Neuronal stem cell (in vitro differentiated cells): Measurements from ENCODE around the gene KLHL25.

Experiments
- DNase-seq: peaks from one replicate; pipeline ENCODE4 v3.0.0-alpha.2; 2013; ENCODE audit warnings: low spot score
- H2AFZ ChIP-seq: one replicate; pipeline ENCODE4 v1.6.1; 2013; ENCODE audit warnings: mild to moderate bottlenecking, low read length, inconsistent platforms
- H2AK5ac ChIP-seq: 2 replicates; pipeline ENCODE4 v1.6.1; 2013; ENCODE audit warnings: low read depth, mild to moderate bottlenecking, inconsistent platforms, low read length, moderate library complexity, mixed read lengths
- H2BK120ac ChIP-seq: 2 replicates; pipeline ENCODE4 v1.6.1; 2013; ENCODE audit warnings: low read depth, mild to moderate bottlenecking, inconsistent platforms, low read length, moderate library complexity, mixed read lengths
- H2BK12ac ChIP-seq: one replicate; pipeline ENCODE4 v1.6.1; 2013; ENCODE audit warnings: low read length, inconsistent platforms
- H2BK15ac ChIP-seq: 2 replicates; pipeline ENCODE4 v1.6.1; 2013; ENCODE audit warnings: mild to moderate bottlenecking, low read length, inconsistent platforms, mixed read lengths
- H2BK5ac ChIP-seq: one replicate; pipeline ENCODE4 v1.6.1; 2013; ENCODE audit warnings: inconsistent platforms, mild to moderate bottlenecking, low read length, moderate library complexity
- H3K14ac ChIP-seq: one replicate; pipeline ENCODE4 v1.6.1; 2013; ENCODE audit warnings: low read length, inconsistent platforms
- H3K18ac ChIP-seq: 2 replicates; pipeline ENCODE4 v1.6.1; 2013; ENCODE audit warnings: low read length, inconsistent platforms
- H3K23ac ChIP-seq: 2 replicates; pipeline ENCODE4 v1.6.1; 2013; ENCODE audit warnings: low read depth, mild to moderate bottlenecking, mixed read lengths, low read length, inconsistent platforms; ENCODE audit not compliant: poor library complexity
- H3K27ac ChIP-seq: replicated peaks from 3 replicates; pipeline ENCODE4 v1.5.1; 2013; ENCODE audit warnings: low read length, inconsistent platforms
- H3K27me3 ChIP-seq, 3 experiments: 2 replicates each; pipeline ENCODE4 v1.6.1; 2013; ENCODE audit warnings: low read length in 3 of 3, mild to moderate bottlenecking in 2 of 3, inconsistent platforms in 1 of 3, low read depth in 1 of 3, mixed read lengths in 1 of 3, moderate library complexity in 1 of 3; ENCODE audit not compliant: control insufficient read depth in 3 of 3, insufficient read depth in 3 of 3
- H3K36me3 ChIP-seq, 2 donors: replicated peaks in 1 of 2; 2 replicates each; pipeline ENCODE4 v1.6.1; 2013; ENCODE audit warnings: low read length in 2 of 2; ENCODE audit not compliant: control insufficient read depth in 2 of 2, insufficient read depth in 2 of 2
- H3K4ac ChIP-seq: 2 replicates; pipeline ENCODE4 v1.6.1; 2013; ENCODE audit warnings: inconsistent platforms, mild to moderate bottlenecking, low read length, moderate library complexity
- H3K4me1 ChIP-seq, 2 donors: 1 replicate in 1 of 2; 2 replicates in 1 of 2; pipeline ENCODE4 v1.6.1; 2013; ENCODE audit warnings: low read length in 2 of 2, low read depth in 1 of 2; ENCODE audit not compliant: control insufficient read depth in 2 of 2, insufficient read depth in 1 of 2
- H3K4me2 ChIP-seq: one replicate; pipeline ENCODE4 v1.6.1; 2013; ENCODE audit warnings: mild to moderate bottlenecking, low read length, inconsistent platforms; ENCODE audit not compliant: insufficient read depth, poor library complexity, severe bottlenecking
- H3K4me3 ChIP-seq, 2 donors: 2 replicates each; pipeline ENCODE4 v1.5.1; 2013; ENCODE audit warnings: low read length in 2 of 2, mild to moderate bottlenecking in 2 of 2, inconsistent platforms in 1 of 2, moderate library complexity in 1 of 2
- H3K79me1 ChIP-seq: one replicate; pipeline ENCODE4 v1.6.1; 2013; ENCODE audit warnings: low read depth, mild to moderate bottlenecking, inconsistent platforms, low read length, moderate library complexity
- H3K9ac ChIP-seq: one replicate; pipeline ENCODE4 v1.6.1; 2013; ENCODE audit warnings: mild to moderate bottlenecking, low read depth, low read length, inconsistent platforms; ENCODE audit not compliant: poor library complexity
- H3K9me3 ChIP-seq, 2 donors: replicated peaks in 1 of 2; 2 replicates each; pipeline versions ENCODE3 to v1.6.1; 2013; ENCODE audit warnings: low read length in 2 of 2, mild to moderate bottlenecking in 2 of 2, inconsistent platforms in 1 of 2, low read depth in 1 of 2, mixed read lengths in 1 of 2, moderate library complexity in 1 of 2; ENCODE audit not compliant: control insufficient read depth in 2 of 2, insufficient read depth in 1 of 2
- H4K8ac ChIP-seq: one replicate; pipeline ENCODE4 v1.6.1; 2013; ENCODE audit warnings: low read depth, mild to moderate bottlenecking, inconsistent platforms, low read length, moderate library complexity
- H4K91ac ChIP-seq: one replicate; pipeline ENCODE4 v1.6.1; 2013; ENCODE audit warnings: low read length, low read depth, mild to moderate bottlenecking, inconsistent platforms; ENCODE audit not compliant: poor library complexity
- WGBS, 2 donors: extraction: QIAGEN DNeasy Blood & Tissue Kit; methylation state at CpG; one replicate each; pipeline ENCODE4 v1.1.7; 2013; ENCODE audit warnings: missing lambda C conversion rate in 2 of 2, mixed read lengths in 1 of 2; ENCODE audit not compliant: insufficient read length in 2 of 2, insufficient replicate concordance in 1 of 2; ENCODE audit errors: extremely low coverage in 2 of 2; 5-methylcytosine and 5-hydroxymethylcytosine counted together

KLHL25 gene

DNA sequence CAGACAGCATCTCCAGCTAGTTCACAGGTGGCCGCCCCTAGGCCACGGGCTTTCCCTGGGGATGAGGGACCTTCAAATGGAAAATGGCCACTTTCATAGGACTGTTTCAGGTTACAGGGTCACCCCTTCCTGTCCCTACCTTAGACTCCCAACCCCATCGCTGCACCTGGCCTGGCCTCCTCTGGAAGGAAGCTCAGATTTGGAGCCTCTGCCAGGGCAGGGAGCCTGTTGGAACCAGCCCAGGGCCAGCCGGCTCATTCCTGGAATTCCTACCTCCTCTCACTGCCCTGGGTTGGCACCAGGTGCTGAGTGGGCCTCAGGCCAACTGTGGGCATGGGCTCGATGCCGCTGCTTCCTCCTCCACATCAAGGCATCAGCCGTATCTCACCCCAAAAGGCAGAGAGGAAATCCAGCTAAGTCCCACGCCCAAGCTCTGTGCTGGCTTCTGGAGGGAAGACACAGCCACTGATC, 42.2 kb downstream of the KLHL25 start:
- Histone ChIP-seq H2BK15ac (peak overlapping the region; percentile 60), H3K4me3 (no peak overlapping the region), H4K91ac (peak overlapping the region; percentile 64), H3K79me1 (no peaks in the 10 kb centered on the region), H3K4me1 (peaks cover 28 to 42% of the 10 kb centered on the region in 2 donors), H3K9ac (peak overlapping the region; percentile 53), H3K27me3 (no peaks in the 10 kb centered on the region), H2AFZ (peak overlapping the region; percentile 74), H2BK5ac (peak overlapping the region; percentile 87), H3K9me3 (no peaks in the 10 kb centered on the region), H4K8ac (no peak overlapping the region), H3K18ac (peak overlapping the region; percentile 89), H3K4me2 (no peak overlapping the region), H3K23ac (no peak overlapping the region), H2BK120ac (peak overlapping the region; percentile 29), H3K36me3 (peaks cover 4 to 62% of the 10 kb centered on the region in 2 donors), H3K14ac (no peak overlapping the region), H2AK5ac (peak overlapping the region; percentile 91), H2BK12ac (peak overlapping the region; percentile 35), H3K4ac (peak overlapping the region; percentile 4), H3K27ac (peak overlapping the region; percentile 90)
- DNase-seq, result no peak
- WGBS, 2 donors, result no CpG with 5 or more reads among the region's 8 CpGs

DNA sequence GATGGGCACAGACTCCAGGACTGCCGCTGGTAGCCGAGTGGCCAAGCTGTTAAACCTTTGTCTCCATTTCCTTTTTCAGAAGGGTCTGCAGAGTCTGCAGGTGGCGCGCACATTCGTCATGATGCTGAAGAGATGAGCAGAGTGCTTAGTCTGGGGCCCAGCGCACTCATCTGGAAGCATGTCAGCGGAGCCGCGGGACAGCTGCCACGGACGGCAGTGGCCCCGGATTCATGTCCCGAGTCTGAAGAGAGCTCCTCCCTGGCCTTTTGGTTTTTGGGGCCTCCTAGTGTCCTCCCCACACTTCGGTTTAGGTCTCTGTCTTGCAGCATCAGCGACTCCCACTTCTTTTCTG, 42.6 kb downstream of the KLHL25 start:
- H3K18ac ChIP-seq, result peak overlapping the region; percentile 89
- H2BK15ac ChIP-seq, result peak overlapping the region; percentile 60
- peak overlapping the region; percentile 87 for H2BK5ac ChIP-seq
- H2AFZ ChIP-seq, result peak overlapping the region; percentile 74
- WGBS, 2 donors, result no CpG with 5 or more reads among the region's 15 CpGs
- no peak overlapping the region for H3K4ac ChIP-seq
- H3K14ac ChIP-seq, result no peak overlapping the region
- H3K4me1 ChIP-seq, result peaks cover 28 to 42% of the 10 kb centered on the region in 2 donors
- peaks cover 8 to 65% of the 10 kb centered on the region in 2 donors for H3K36me3 ChIP-seq
- peak overlapping the region; percentile 29 for H2BK120ac ChIP-seq
- H3K4me3 ChIP-seq, result peak overlapping the region in 1 of 2 donors; percentile 35
- H3K23ac ChIP-seq, result no peak overlapping the region
- no peaks in the 10 kb centered on the region for H3K79me1 ChIP-seq
- no peak overlapping the region for H2BK12ac ChIP-seq
- no peaks in the 10 kb centered on the region for H3K9me3 ChIP-seq
- H4K8ac ChIP-seq, result no peak overlapping the region
- DNase-seq, result no peak
- no peak overlapping the region for H4K91ac ChIP-seq
- H3K4me2 ChIP-seq, result no peak overlapping the region
- no peaks in the 10 kb centered on the region for H3K27me3 ChIP-seq
- H3K27ac ChIP-seq, result peak overlapping the region; percentile 90
- H2AK5ac ChIP-seq, result peak overlapping the region; percentile 16
- no peak overlapping the region for H3K9ac ChIP-seq

DNA sequence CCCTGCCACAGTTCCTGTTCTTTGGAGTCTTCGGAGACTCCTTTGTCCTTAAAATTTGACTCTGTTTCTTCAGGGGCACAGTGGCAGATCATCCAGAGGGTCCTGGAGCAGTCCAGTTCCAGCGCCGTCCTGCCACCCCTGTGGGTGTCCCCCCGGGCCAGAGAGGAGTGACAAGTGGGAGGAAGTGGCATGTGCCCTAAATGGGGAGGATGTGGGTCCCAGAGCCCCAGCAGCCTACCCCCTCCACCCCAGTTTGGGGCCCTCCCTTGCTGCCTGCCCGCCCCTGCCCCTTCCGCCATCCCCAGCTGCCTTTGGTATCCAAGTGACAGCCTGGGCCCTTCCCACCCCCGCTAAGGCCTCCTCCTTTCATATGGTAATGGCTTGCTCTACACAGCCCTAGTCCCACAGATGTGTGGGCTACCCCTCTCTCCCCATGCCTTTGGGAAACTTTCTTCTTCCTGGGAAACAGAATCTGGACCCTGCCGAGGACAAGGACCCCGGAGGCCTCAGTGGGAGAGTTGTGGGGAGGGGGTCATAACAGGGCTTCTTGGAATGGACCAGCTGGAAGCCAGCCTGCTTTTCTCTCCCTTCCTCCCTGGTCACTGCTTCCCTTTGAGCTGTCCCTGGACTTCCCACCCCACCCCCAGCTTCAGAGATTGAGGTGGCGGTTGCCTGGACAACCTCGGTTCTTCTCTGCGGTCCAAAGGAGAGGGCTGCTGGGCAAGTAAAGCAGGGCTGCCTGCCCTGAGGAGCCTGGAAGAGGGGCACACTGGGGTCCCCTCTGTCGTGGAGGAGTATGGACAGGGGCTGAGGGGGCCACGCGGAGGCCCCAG, 43.2 kb downstream of the KLHL25 start:
- peak overlapping the region; percentile 87 for H2BK5ac ChIP-seq
- no CpG with 5 or more reads among the region's 15 CpGs for WGBS, 2 donors
- H3K9me3 ChIP-seq, result no peaks in the 10 kb centered on the region
- peaks cover 11 to 65% of the 10 kb centered on the region in 2 donors for H3K36me3 ChIP-seq
- no peaks in the 10 kb centered on the region for H3K79me1 ChIP-seq
- H3K4me2 ChIP-seq, result peak overlapping the region; percentile 95
- peaks cover 28 to 45% of the 10 kb centered on the region in 2 donors for H3K4me1 ChIP-seq
- H2AFZ ChIP-seq, result peak overlapping the region; percentile 74
- peak overlapping the region; percentile 90 for H3K27ac ChIP-seq
- no peak overlapping the region for H2BK12ac ChIP-seq
- H3K4ac ChIP-seq, result no peak overlapping the region
- no peak overlapping the region for H3K23ac ChIP-seq
- H3K27me3 ChIP-seq, result no peaks in the 10 kb centered on the region
- H3K14ac ChIP-seq, result no peak overlapping the region
- H4K8ac ChIP-seq, result no peak overlapping the region
- H3K4me3 ChIP-seq, result peak overlapping the region in 1 of 2 donors; percentile 35
- H3K18ac ChIP-seq, result peak overlapping the region; percentile 98
- no peak overlapping the region for H2BK15ac ChIP-seq
- H4K91ac ChIP-seq, result no peak overlapping the region
- peak; percentile 63 for DNase-seq
- H2AK5ac ChIP-seq, result peak overlapping the region; percentile 91
- no peak overlapping the region for H3K9ac ChIP-seq
- peak overlapping the region; percentile 84 for H2BK120ac ChIP-seq
